ENCODE results near the gene ZFPM1. TPM values are rescaled to one million over a fixed set of nuclear protein-coding genes. Genes with fewer than 3 reads are reported as not detected.
"Not testable (repeated sequence)": the region's sequence is repeated elsewhere in the genome, so short reads cannot be mapped to it uniquely, and the experiment has no call there.

Gene ZFPM1
- total RNA-seq, 4 donors from 2014 or later: 1.9 to 5.3 (median 3.4) TPM

DNA sequence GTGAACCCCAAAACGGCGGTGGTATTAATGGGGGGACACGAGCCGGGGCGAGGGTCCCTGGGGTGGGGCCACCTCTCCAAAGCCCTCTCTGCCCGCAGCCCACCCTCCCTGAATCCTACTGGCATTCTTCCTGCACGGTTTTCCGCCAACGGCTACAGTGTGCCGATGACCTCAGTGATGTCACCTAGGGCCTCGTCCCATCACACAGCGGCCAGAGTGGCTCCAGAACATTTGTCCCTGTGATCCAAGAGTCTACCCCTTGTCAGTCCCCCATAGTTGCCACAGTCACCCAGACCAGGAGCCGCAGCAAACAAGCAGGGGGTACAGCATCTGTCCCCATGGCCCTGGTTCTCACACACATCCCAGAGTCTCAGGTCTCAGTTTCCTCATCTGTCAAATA, 13.9 kb downstream of the ZFPM1 start:
- H3K4me3 ChIP-seq (replicated peaks in 1 of 3): no peak overlapping the region
- H3K27ac ChIP-seq: no peak overlapping the region
- H3K27me3 ChIP-seq: no peaks in the 10 kb centered on the region
- no peaks in the 10 kb centered on the region for H3K4me1 ChIP-seq
- H3K9me3 ChIP-seq: no peaks in the 10 kb centered on the region
- no peaks in the 10 kb centered on the region for H3K36me3 ChIP-seq
- no peak for TF ChIP-seq CTCF (IDR thresholded peaks at IDR 0.05)
- no peak for TF ChIP-seq POLR2A (IDR thresholded peaks at IDR 0.05)
- DNase-seq: no peak
- WGBS, 2 donors: 96% methylated on average over 3 to 13 of the region's 13 CpGs
- intact Hi-C loops (cut with DNase I): no loop called here

DNA sequence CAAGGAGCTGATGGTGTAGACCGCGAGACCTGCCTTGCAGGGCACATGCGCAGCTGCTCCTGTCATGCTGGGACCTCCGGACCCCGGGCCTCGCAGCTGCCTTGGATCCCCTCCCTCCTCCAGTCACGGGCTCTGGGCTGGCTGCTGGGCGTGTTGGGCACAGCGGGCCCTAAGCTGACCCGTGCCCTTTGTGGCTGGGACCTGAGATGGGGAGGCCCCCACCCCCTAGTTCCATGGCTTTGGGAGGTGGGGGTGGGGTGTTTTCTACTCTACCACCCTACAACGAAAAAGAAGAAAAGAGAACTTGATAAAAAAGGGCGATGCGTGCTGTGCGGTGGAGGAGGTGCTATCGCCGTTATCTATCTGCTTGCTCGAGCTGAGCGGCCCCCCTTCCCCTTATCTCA, 14.5 kb downstream of the ZFPM1 start:
- TF ChIP-seq CTCF (IDR thresholded peaks at IDR 0.05): no peak
- no peak for TF ChIP-seq POLR2A (IDR thresholded peaks at IDR 0.05)
- Histone ChIP-seq H3K4me1 (no peaks in the 10 kb centered on the region), H3K9me3 (no peaks in the 10 kb centered on the region), H3K4me3 (replicated peaks in 1 of 3) (no peak overlapping the region), H3K36me3 (no peaks in the 10 kb centered on the region), H3K27ac (no peak overlapping the region), H3K27me3 (no peaks in the 10 kb centered on the region)
- DNase-seq: no peak
- intact Hi-C loops (cut with DNase I): no loop called here
- 68 to 83% methylated on average over 17 of the region's 18 CpGs for WGBS, 2 donors

DNA sequence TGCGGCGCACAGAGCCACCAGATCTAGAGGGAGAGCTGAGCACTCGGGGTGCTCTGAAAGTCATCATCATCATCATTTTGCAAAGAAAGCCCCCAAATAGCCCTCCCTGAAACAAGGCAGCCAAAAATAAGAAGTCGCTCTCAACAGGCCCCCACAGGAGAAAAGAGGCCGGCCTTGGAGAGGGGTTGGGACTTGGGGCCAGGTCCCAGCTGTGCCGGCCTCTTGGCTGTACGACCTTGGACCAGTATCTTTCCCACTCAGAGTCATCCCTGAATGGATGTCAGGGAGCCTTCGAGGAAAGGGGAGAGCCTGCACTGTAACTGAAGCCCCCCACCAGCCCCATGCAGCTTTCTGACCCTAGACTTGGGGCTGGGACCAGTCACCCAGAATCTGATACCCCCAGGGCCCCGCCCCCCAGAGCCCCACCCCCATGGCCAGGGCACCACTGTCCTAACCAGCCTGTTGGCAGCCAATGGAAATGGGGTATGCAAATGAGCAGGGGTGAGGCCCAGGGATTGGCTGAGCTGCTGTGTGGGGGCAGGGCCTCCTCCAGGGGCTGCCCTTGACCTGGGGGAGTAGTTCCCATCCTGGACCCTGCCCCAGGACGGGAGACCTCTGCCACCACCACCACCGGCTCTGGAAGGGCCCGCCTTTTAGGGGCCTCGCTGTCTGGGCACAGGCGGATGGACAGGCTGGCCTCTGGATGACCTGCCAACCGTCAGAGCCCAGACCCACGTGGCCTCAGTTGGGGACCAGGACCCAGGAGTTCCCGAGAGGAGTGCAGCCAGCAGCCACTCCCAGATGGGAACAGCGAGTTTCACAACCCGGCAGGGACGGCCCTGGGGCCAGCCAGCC, 15.4 kb downstream of the ZFPM1 start:
- H3K9me3 ChIP-seq: no peaks in the 10 kb centered on the region
- DNase-seq: no peak
- no peaks in the 10 kb centered on the region for H3K27me3 ChIP-seq
- TF ChIP-seq POLR2A (IDR thresholded peaks at IDR 0.05) (no peak), CTCF (IDR thresholded peaks at IDR 0.05) (no peak)
- H3K4me1 ChIP-seq: no peaks in the 10 kb centered on the region
- no peak overlapping the region for H3K27ac ChIP-seq
- 48 to 62% methylated on average over 15 to 17 of the region's 20 CpGs for WGBS, 2 donors
- H3K4me3 ChIP-seq (replicated peaks in 1 of 3): no peak overlapping the region
- intact Hi-C loops (cut with DNase I): no loop called here
- H3K36me3 ChIP-seq: no peaks in the 10 kb centered on the region

GRCh38 chr16:88469615-88470395, 16.7 kb downstream of the ZFPM1 start:
- H3K27me3 ChIP-seq: no peaks in the 10 kb centered on the region
- H3K27ac ChIP-seq: no peak overlapping the region
- intact Hi-C loops (cut with DNase I): no loop called here
- H3K4me1 ChIP-seq: no peaks in the 10 kb centered on the region
- TF ChIP-seq POLR2A (IDR thresholded peaks at IDR 0.05): no peak
- no peak for TF ChIP-seq CTCF (IDR thresholded peaks at IDR 0.05)
- no peak overlapping the region for H3K4me3 ChIP-seq (replicated peaks in 1 of 3)
- no peak for DNase-seq
- no peaks in the 10 kb centered on the region for H3K36me3 ChIP-seq
- H3K9me3 ChIP-seq: no peaks in the 10 kb centered on the region
- 77% methylated on average over 17 of the region's 19 CpGs for WGBS, 2 donors

GRCh38 chr16:88470396-88470680, 17.3 kb downstream of the ZFPM1 start:
- H3K27me3 ChIP-seq; intact Hi-C loops (cut with DNase I); H3K9me3 ChIP-seq; H3K4me3 ChIP-seq (replicated peaks in 1 of 3); H3K27ac ChIP-seq; H3K4me1 ChIP-seq; DNase-seq; H3K36me3 ChIP-seq: not testable (repeated sequence)
- 91 to 94% methylated on average over 6 to 7 of the region's 13 CpGs for WGBS, 2 donors

GRCh38 chr16:88470696-88471095, 17.6 kb downstream of the ZFPM1 start:
- H3K9me3 ChIP-seq; H3K36me3 ChIP-seq; H3K27ac ChIP-seq; H3K4me1 ChIP-seq; DNase-seq; intact Hi-C loops (cut with DNase I); H3K27me3 ChIP-seq; H3K4me3 ChIP-seq (replicated peaks in 1 of 3): not testable (repeated sequence)
- WGBS, 2 donors: 92 to 97% methylated on average over 21 of the region's 24 CpGs

Measured in thyroid gland (tissue), 4 donors.